HG02973 (cell line): ENCODE data around the gene CHMP2A.
"Not testable (repeated sequence)": the region's sequence is repeated elsewhere in the genome, so short reads cannot be mapped to it uniquely, and the experiment has no call there.

Experiments used
- ATAC-seq: cut with Tn5 transposase; IDR thresholded peaks from one replicate; pipeline ENCODE4 v1.9.1; 2021; ENCODE audit warnings: moderate library complexity; ENCODE audit not compliant: unreplicated experiment

CHMP2A gene

DNA sequence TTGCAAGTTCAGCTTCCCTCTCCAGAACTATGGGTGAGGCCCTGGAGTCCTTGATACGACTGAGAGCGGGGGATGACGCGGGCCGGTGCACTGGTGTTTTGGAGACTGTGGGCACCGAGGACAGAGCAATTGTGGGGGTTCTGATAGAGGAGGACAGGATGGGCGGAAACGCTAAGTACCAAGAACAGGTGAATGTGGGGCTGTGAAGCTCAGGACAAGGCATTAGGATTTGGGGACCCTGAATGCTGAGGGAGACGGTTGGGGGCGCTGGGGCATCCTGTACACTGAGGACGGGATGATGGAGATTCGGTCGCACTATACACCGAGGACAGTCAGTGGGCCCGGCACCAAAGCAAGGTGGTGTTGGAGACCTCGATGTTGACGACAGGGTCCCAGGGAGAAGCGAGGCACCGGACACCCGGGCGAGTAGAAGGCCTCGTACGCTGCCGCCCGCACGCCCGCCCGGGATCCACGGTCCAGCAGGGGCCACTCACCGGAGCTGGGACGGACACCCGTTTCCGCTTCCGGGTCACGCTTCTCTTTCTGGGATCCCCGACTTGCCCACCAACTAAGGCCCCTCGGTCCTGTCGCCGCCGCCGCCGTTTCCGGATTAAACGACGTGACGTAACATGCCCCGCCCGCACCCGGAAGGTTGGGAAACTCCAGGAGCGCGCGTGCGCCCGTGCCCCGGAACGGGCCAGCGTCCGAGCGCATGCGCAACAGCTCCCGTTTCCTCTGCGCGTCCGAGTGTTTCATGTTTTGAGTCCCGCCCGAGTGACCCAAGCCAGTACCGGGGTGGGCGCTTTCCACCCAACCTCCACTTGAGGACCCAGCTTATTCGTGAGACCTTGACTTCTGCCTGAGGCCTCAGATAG is at the start of gene CHMP2A:
Gene CHMP2A, minus strand, starts transcription at position 612 of the 875 bp plus-strand sequence. CDS start 893 bp downstream, outside the sequence.
- peak; percentile 15 for ATAC-seq

GRCh38 chr19:58586133-58586765 is 31.3 kb upstream of the CHMP2A start:
- ATAC-seq, result no peak

DNA sequence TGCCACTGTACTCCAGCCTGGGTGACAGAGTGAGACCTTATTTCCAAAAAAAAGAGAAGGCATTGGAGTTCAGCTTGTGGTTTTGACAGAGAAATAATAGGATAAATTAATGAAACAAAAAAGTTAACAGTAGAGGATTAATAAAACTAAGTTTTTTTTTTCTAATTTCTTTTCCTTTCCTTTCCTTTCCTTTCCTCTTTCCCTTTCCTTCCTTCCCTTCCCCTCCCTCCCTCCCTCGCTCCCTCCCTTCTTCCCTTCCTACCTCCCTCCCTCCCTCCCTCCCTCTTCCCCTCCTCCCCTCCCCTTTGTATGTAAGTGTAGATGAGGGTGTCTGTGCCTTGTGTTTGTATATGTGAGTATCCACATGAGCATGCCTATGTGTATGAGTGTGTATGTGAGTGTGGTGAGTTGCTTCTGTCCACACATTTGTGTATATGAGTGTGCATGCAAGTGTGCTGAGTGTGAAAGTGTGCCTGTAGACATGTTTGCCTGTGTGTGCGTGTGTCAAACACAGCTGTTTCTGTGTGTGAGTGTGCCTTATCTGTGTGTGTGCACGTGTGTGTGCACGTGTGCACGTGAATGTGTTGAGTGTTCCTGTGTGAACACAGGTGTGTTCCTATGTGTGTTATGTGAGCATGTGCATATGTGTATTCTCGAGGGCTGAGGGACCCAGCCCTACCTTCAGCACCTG is 30.7 kb upstream of the CHMP2A start:
- ATAC-seq, result no peak

DNA sequence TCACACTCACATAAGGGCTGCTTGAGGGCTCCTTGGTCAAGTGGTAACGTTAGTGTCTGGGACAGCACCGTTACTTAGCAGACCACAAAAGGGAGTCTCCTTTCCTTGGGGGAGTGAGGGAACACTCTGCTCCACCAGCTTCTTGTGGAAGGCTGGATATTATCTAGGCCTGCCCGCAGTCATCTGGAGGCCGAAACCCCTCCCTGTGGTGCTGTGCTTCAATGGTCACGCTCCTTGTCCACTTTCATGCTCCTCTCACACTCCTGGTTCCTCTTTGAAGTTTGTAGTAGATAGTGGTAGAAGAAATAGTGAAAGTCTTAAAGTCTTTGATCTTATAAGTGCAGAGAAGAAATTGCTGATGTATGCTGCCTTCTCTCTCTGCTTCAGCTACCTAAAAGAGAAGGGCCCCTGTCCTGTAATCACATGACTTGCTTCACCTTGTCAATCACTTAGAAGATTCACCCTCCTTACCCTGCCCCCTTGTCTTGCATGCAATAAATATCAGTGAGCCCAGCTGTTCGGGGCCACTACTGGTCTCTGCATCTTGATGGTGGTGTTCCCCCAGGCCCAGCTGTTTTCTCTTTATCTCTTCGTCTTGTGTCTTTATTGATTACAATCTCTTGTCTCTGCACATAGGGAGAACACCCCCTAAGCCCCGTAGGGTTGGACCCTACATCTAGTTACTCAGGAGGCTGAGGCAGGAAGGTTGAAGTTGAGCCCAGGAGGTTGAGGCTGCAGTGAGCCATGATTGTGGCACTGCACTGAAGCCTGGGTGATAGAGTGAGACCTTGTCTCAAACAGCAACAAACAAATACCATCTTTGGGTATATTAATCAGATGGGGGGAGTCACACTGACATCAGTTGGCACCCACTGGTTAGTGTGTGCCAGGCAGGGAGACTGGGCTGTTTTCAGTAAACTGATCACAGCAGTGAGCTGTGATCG is 29.9 kb upstream of the CHMP2A start:
- ATAC-seq, result no peak

DNA sequence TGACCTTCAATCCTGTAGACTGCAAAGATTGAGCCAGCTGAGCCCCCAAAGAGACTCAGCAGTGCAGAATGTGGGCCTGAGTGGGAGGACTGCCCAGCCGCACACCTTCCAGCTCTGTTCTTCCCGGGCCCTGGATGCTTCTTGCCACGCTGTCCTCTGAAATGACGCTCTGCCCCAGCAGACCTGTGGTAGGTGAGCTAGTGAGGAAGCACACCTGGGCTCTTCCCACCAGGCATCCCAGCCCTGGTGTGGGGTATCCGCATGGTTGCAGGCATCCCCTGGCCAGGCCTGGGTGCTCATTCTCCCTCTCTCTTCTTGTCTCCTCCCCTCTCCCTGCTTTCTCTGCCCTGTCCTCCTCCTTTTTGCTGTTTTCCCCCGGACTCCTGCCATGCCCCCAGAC is 28.1 kb upstream of the CHMP2A start:
- ATAC-seq, result no peak

- ATAC-seq, result peak; percentile 74
Measured at GRCh38 chr19:58581227-58582141, 26.6 kb upstream of the CHMP2A start.

DNA sequence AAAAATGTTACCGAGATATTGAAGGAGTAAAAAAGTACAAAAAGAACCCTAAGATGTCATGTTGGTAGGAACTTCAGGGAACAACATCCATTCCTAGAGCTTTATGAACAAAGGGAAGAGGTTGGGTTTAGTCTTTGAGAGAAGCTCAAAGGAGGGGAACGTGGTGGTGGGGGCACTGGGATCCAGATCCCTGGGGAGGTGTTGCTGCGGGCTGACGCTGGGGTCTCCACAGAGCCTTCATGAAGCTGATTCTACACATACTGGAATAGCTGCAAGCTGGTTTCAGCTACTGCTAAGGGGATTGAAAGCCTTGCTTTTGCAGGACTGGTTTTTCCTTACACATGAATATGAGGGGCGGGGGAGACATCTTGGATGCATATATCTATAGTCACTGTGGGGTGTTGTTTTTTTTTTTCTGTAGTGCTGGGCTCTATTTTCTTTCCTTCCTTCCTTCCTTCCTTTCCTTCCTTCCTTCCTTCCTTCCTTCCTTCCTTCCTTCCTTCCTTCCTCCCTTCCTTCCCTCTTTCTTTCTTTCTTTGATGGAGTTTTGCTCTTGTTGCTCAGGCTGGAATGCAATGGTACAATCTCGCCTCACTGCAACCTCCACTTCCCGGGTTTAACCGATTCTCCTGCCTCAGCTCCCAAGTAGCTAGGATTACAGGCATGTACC is 24.7 kb upstream of the CHMP2A start:
- ATAC-seq, result no peak

DNA sequence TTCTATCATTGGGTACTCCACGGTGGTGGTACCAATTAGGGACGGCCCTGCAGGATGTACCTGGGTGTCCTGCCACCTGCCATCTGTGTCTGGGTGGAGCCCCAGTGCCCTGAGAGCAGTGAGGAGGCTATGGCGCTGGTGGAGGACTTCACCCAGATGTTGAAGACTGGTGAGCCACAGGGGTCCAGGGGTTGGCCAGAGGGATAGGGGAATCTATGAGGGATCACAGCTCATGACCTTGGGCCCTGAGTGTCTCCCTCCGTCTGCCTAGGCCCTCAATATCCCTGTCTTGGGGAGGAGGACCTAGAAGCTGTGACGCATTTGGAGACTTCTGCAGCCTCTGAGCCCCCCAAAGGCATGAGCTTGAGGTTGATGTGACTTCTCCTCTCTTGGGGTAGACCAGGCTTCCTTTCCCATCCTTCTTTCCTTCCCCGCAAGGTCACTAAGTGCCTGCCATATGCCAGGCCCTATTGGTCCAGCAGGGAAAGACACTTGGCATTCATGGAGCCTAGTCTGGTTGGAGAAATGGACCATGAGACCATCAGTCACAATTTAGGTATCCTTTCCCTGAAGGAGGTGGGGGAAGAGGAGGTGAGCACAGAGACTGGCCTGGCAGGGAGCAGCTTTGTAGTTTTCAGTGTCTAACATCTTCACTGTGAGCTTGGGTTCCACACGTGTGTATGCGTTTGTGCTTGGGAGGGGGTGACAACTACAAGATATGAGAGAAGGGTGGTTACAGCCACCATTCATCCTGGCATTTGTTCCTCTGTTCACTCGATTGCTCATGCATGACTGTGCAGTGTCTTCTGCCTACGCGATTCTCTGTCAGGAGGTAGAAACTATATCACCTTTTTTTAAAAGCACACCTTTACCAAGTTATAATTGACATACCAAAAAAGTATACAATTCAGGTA is 23.4 kb upstream of the CHMP2A start:
- ATAC-seq, result no peak

- not testable (repeated sequence) for ATAC-seq
Measured at GRCh38 chr19:58577581-58577980, 22.7 kb upstream of the CHMP2A start.

DNA sequence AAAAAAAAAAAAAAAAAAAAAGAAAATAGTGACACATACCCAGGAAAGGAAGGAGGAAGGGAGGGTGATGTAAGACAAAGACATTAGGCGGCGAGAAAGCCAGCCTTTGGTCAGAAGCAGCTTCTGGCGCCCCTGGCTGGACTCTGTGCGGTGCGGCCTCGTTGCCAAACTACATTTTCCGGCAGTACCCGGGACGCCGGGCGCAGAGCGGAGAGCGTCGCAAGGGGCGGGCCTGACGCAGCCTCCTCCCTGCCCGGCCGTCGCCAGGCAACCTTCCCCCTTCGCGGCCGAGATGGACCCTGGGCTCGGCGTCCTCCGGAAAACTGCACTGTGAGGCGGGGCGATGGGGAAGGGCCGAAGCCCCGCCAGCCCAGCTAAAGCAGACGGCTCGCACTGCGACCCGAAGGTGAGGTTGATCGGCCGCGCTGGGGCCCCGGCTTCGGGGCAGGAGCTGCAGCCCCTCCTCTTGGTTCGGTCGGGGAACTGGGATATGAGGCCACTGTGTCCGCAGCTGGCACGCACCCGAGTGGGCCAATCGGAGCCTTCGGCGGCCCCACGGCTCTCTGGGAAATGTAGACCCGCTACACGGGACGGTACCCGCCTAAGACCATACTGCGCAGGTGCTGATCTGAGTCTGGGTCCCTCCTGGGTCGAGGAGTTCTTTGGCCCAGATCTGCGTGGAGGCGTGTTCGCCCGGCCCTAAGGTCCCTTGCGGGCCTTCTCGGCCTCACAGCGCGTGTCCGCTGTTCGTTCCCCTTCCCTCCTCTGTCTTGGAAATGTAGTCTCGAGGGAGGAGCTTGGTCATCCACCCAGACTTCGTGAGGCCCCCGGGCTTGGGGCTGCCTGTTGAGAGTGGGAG is 20.5 kb upstream of the CHMP2A start:
- ATAC-seq, result peak; percentile 38

DNA sequence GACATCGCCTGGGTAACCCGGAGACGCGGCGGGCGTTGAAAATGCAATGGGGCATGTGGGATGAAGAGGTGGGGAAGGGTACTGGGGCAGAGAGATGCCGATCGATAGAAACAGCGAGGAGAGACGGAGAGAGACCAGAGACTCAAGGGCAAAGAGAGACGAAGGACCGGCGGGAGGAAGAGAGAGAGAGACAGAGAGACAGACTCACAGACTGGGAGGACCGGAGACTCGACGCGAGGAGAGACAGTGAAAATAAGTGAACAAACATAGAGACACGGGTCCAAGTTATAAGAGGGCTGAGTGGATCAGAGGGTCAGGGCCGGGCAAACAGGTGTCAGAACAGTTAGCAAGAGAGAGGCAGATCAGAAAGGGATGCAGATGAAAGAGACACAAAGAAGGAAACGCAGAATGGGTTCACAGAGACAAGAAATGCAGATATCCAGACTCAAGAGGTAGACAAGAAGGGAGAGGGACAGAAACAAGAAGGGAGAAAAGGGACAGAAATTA is 18.8 kb upstream of the CHMP2A start:
- ATAC-seq, result no peak

DNA sequence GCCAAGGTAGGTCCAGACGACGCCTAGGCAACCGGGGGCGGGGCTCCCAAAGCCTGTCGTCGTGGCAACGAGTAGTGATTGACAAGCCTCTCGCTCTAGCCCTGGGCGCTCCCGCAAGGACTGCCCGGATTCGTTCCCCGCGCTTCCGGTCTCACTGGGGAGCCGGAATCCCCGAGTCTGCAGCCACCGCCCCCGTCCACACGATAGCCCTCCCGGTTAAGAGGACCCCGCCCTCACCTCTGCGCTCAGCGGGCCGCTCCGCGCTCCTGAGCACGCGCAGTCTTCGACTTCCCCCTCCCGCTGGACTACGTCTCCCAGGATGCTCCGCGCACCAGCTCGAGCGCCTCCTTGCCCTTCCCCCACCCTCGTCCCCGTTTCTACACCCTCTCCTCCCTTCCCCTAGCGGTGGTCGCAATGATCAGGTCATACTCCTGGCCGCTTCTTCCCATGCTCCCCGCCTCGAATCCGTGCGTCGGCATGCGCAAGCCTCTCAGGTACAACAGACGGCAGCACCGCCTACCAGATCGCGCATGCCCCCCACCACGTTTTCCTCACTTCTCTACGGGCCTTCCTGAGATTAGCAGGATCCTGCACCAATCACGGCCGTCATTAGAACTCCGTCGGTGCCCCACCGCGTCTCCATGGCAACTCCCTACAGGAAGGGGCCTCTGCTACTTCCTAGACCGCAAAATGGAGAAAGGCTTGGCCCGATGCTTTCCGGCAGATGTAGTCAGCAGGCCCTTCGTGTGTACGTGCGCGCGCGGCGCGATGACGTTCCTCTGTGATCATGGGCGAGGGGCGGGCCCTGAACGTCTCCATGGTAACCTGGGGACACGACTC is 18.1 kb upstream of the CHMP2A start, which contains the start of gene MZF1:
Gene MZF1, minus strand, starts transcription at position 518 of the 840 bp plus-strand sequence. CDS start 1,946 bp downstream, outside the sequence.
- ATAC-seq, result peak; percentile 46

GRCh38 chr19:58572026-58572817 is 17.3 kb upstream of the CHMP2A start:
- no peak for ATAC-seq

- ATAC-seq, result no peak
Measured at GRCh38 chr19:58571575-58571947, 16.7 kb upstream of the CHMP2A start.
